Thyroid gland (tissue), 4 donors: ENCODE measurements around the gene UGT1A5. TPM values are rescaled to one million over a fixed set of nuclear protein-coding genes. Genes with fewer than 3 reads are reported as not detected.

Experiments used
- DNase-seq, 2 donors: peaks; one replicate each; pipeline ENCODE4 v3.0.0-alpha.2; 2019
- H3K27ac ChIP-seq, 3 donors: fragments of 200-600 bp; sonication (generic); 1 replicate in 2 of 3; 2 replicates in 1 of 3; pipeline ENCODE4 v1.5.1; 2016 to 2019; ENCODE audit warnings: mild to moderate bottlenecking in 1 of 3, moderate library complexity in 1 of 3
- H3K27me3 ChIP-seq: fragments of 200-600 bp; sonication (generic); one replicate; pipeline ENCODE4 v1.5.1; 2019
- H3K36me3 ChIP-seq, 2 donors: fragments of 200-600 bp; sonication (generic); one replicate each; pipeline ENCODE4 v1.5.1; 2016 to 2019
- H3K4me1 ChIP-seq, 2 donors: fragments of 200-600 bp; sonication (generic); one replicate each; pipeline ENCODE4 v1.5.1; 2017 to 2019
- H3K4me3 ChIP-seq, 3 donors: fragments of 200-600 bp; sonication (generic); replicated peaks in 1 of 3; 1 replicate in 2 of 3; 2 replicates in 1 of 3; pipeline ENCODE4 v1.5.1; 2016; ENCODE audit warnings: mild to moderate bottlenecking in 1 of 3
- H3K9me3 ChIP-seq: fragments of 200-600 bp; sonication (generic); one replicate; pipeline ENCODE4 v1.5.1; 2017
- CTCF ChIP-seq, 6 experiments: fragments of 200-600 bp in 3 of 6; fragments of 450-650 bp in 3 of 6; sonication (generic) in 3 of 6; IDR thresholded peaks; one replicate each; pipeline ENCODE4 v1.5.1; 2016 to 2019; ENCODE audit warnings: antibody characterized with exemption in 6 of 6, mild to moderate bottlenecking in 2 of 6, inconsistent platforms in 1 of 6, moderate library complexity in 1 of 6
- POLR2A ChIP-seq, 2 donors: fragments of 450-650 bp; IDR thresholded peaks; one replicate each; pipeline ENCODE4 v1.6.1; 2017; ENCODE audit warnings: antibody characterized with exemption in 2 of 2, mild to moderate bottlenecking in 2 of 2, moderate library complexity in 1 of 2
- WGBS, 2 donors: methylation state at CpG; one replicate each; pipeline ENCODE4 v1.1.5; 2017; 5-methylcytosine and 5-hydroxymethylcytosine counted together
- intact Hi-C: fragments of 100-400 bp; cut with DNase I; formaldehyde crosslinking; loops from one replicate; pipeline ENCODE4 v1.15.1; 2023
- total RNA-seq, 4 donors: library from RNA; depleted of rRNA; stranded (reverse); fragments of >200 nt; gene quantifications; one replicate each; pipeline ENCODE4 v1.2.3, GENCODE V29; 2016

UGT1A5 gene
- total RNA-seq, 4 donors from 2014 or later = 0.89 to 2.9 (median 1.3) TPM

DNA sequence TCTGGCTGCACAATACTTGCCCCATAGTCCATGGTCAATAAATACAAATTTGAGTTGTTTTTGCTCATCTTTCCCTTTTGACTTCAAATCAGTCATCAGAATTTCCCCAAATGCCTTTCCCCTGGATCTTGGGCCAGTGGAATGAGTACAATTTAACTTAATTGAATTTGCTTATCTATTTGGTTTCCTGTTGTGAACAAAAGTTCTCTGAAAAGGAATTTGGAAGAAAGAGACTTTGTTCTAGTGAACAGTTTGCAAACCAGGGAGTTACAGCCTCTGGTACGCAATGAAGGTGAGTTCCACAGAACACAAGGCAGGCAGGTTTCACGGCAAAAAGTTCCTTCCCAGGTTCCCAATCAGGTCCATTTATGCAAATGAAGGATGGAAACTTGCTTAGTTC lies 46.1 kb downstream of the UGT1A5 start:
- Histone ChIP-seq H3K4me1 (no peaks in the 10 kb centered on the region), H3K4me3 (no peak overlapping the region), H3K9me3 (no peaks in the 10 kb centered on the region), H3K36me3 (no peaks in the 10 kb centered on the region), H3K27ac (no peak overlapping the region), H3K27me3 (no peaks in the 10 kb centered on the region)
- intact Hi-C loops = no loop called here
- TF ChIP-seq CTCF (IDR thresholded peaks at IDR 0.05) (no peak), POLR2A (IDR thresholded peaks at IDR 0.05) (no peak)
- 92 to 95% methylated on average over 2 of the region's 2 CpGs for whole genome bisulfite sequencing, 2 donors
- no peak for DNase-seq

DNA sequence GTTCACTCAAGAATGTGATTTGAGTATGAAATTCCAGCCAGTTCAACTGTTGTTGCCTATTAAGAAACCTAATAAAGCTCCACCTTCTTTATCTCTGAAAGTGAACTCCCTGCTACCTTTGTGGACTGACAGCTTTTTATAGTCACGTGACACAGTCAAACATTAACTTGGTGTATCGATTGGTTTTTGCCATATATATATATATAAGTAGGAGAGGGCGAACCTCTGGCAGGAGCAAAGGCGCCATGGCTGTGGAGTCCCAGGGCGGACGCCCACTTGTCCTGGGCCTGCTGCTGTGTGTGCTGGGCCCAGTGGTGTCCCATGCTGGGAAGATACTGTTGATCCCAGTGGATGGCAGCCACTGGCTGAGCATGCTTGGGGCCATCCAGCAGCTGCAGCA lies 47.3 kb downstream of the UGT1A5 start, which contains the start of gene UGT1A1:
UGT1A1 (plus strand) TSS at position 228 of the 400 bp plus-strand sequence; CDS start at position 246, 18 bp downstream.
- no peak for TF ChIP-seq CTCF (IDR thresholded peaks at IDR 0.05)
- TF ChIP-seq POLR2A (IDR thresholded peaks at IDR 0.05) = no peak
- H3K27me3 ChIP-seq = no peaks in the 10 kb centered on the region
- DNase-seq = no peak

GRCh38 chr2:233761040-233761769 lies 48.5 kb downstream of the UGT1A5 start:
- H3K27me3 ChIP-seq = no peaks in the 10 kb centered on the region
- H3K36me3 ChIP-seq = no peaks in the 10 kb centered on the region
- no peak for DNase-seq
- H3K27ac ChIP-seq = no peak overlapping the region
- H3K4me3 ChIP-seq = no peak overlapping the region
- no peaks in the 10 kb centered on the region for H3K9me3 ChIP-seq
- intact Hi-C loops = no loop called here
- no peaks in the 10 kb centered on the region for H3K4me1 ChIP-seq
- WGBS, 2 donors = 90 to 96% methylated on average over 4 of the region's 4 CpGs
- TF ChIP-seq CTCF (IDR thresholded peaks at IDR 0.05) = no peak
- TF ChIP-seq POLR2A (IDR thresholded peaks at IDR 0.05) = no peak

More for the DNA sequence above, 47.3 kb downstream of the UGT1A5 start, which contains the start of gene UGT1A1:
- WGBS, 2 donors = 92 to 97% methylated on average over 6 of the region's 6 CpGs
- Histone ChIP-seq H3K27ac (no peak within 1 kb of the TSS), H3K36me3 (no peaks in the 10 kb centered on the region), H3K4me3 (no peak within 1 kb of the TSS), H3K9me3 (no peaks in the 10 kb centered on the region), H3K4me1 (no peaks in the 10 kb centered on the region)
- intact Hi-C loops = no loop called here

- TF ChIP-seq CTCF (IDR thresholded peaks at IDR 0.05) (no peak), POLR2A (IDR thresholded peaks at IDR 0.05) (no peak)
- Histone ChIP-seq H3K36me3 (no peaks in the 10 kb centered on the region), H3K27ac (no peak overlapping the region), H3K4me1 (no peaks in the 10 kb centered on the region), H3K9me3 (no peaks in the 10 kb centered on the region), H3K4me3 (no peak overlapping the region), H3K27me3 (no peaks in the 10 kb centered on the region)
- DNase-seq = no peak
- intact Hi-C loops = no loop called here
- 80 to 88% methylated on average over 7 of the region's 7 CpGs for WGBS, 2 donors
Observed at GRCh38 chr2:233764264-233764663, 51.6 kb downstream of the UGT1A5 start.

DNA sequence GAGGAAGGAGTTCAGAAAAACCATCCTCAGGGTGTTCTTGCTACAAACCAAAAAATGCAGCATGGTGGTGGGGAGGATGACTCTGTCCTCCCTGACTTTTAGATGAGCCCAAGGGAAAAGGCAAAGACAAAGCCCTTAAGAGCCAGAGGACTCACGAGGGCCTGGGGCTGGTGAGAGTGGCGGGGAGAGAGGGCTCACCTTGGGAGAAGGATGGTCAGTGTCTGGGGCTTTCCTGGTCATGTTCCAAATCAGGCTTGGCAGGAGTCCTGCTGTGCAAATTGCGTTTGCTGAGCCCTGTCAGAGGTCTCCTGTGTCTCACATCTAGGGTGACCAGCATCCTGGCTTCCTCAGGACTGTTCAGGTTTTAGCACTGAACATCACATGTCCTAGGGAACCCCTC lies 52.1 kb downstream of the UGT1A5 start:
- no peaks in the 10 kb centered on the region for H3K27me3 ChIP-seq
- intact Hi-C loops = no loop called here
- H3K9me3 ChIP-seq = no peaks in the 10 kb centered on the region
- no peaks in the 10 kb centered on the region for H3K36me3 ChIP-seq
- TF ChIP-seq CTCF (IDR thresholded peaks at IDR 0.05) (no peak), POLR2A (IDR thresholded peaks at IDR 0.05) (no peak)
- no peak for DNase-seq
- WGBS, 2 donors = 44 to 46% methylated on average over 3 of the region's 3 CpGs
- no peaks in the 10 kb centered on the region for H3K4me1 ChIP-seq
- no peak overlapping the region for H3K4me3 ChIP-seq
- H3K27ac ChIP-seq = no peak overlapping the region
